GM12878 (cell line): ENCODE measurements around the gene B3GAT1.

Source experiments
- BRCA1 ChIP-seq: IDR thresholded peaks from 2 replicates; pipeline ENCODE4 v1.6.1; 2011; ENCODE audit warnings: low read depth, low read length, improper control_type of control experiment
- CHD2 ChIP-seq: IDR thresholded peaks from 2 replicates; pipeline ENCODE4 v1.6.1; 2011; ENCODE audit warnings: low read depth, low read length, improper control_type of control experiment, borderline replicate concordance
- CTCF ChIP-seq, 3 experiments: IDR thresholded peaks in 2 of 3; conservative IDR thresholded peaks in 1 of 3; 2 replicates each; pipeline ENCODE4 v1.5.1; 2011; ENCODE audit warnings: low read depth in 3 of 3, low read length in 3 of 3, mild to moderate bottlenecking in 3 of 3, control low read depth in 2 of 3, moderate library complexity in 2 of 3, inconsistent platforms in 1 of 3, mixed read lengths in 1 of 3; ENCODE audit not compliant: control insufficient read depth in 2 of 3, insufficient read depth in 1 of 3; ENCODE audit errors: extremely low read depth in 1 of 3
- EP300 ChIP-seq, 2 experiments: fragments of 150-350 bp in 1 of 2; IDR thresholded peaks; 2 replicates each; pipeline ENCODE4 v1.6.1; 2011 to 2012; ENCODE audit warnings: low read depth in 2 of 2, low read length in 2 of 2, borderline replicate concordance in 1 of 2, improper control_type of control experiment in 1 of 2, inconsistent platforms in 1 of 2; ENCODE audit not compliant: control insufficient read depth in 1 of 2
- POLR2AphosphoS5 ChIP-seq: IDR thresholded peaks from 2 replicates; pipeline ENCODE4 v1.6.1; 2011; ENCODE audit warnings: mild to moderate bottlenecking, low read length, inconsistent platforms
- SKIL ChIP-seq: fragments of 450-650 bp; IDR thresholded peaks from 2 replicates; pipeline ENCODE4 v1.6.1; 2017; ENCODE audit warnings: mild to moderate bottlenecking, low read depth, inconsistent platforms; ENCODE audit not compliant: poor library complexity, severe bottlenecking
- TAF1 ChIP-seq: IDR thresholded peaks from 2 replicates; pipeline ENCODE4 v1.6.1; 2011; ENCODE audit warnings: mild to moderate bottlenecking, low read depth, low read length, borderline replicate concordance

- no peak for TF ChIP-seq CTCF (IDR thresholded peaks at IDR 0.05 in 2 of 3, conservative IDR thresholded peaks at IDR 0.05 in 1 of 3; ENCODE audit: control insufficient read depth in 2 of 3, extremely low read depth in 1 of 3, insufficient read depth in 1 of 3, low read depth in 3 of 3, low read length in 3 of 3)
- TF ChIP-seq TAF1: no peak
- no peak for TF ChIP-seq CHD2
- no peak for TF ChIP-seq SKIL
- no peak for TF ChIP-seq BRCA1
- no peak for TF ChIP-seq EP300 (IDR thresholded peaks at IDR 0.05; ENCODE audit: borderline replicate concordance in 1 of 2, control insufficient read depth in 1 of 2, low read depth in 2 of 2, low read length in 2 of 2)
- TF ChIP-seq POLR2AphosphoS5: no peak
These were observed 29.2 kb upstream of the B3GAT1 start for GRCh38 chr11:134441281-134441680.
